ENCODE data around the gene MSI2.

Gene MSI2

DNA sequence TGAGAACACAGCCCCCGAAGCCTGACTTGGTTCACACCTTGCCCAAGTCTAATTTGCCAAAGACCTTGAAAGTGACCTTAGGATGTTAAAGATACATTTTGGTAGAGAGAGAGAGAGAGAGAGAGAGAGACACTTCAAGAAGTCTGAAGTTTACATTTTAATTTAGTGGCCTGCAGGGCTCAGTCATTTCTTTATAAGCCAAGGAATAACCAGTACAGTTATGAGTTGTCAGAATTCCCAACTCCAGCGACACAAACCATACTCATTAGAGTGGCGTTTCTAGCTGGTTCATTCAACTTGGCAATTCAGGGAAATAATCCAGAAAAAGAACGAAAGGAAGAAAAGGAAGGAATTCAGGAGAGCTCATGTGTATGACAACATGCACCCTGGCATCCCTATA is 284.7 kb downstream of the MSI2 start:
- H3K36me3 ChIP-seq (ENCODE audit: control insufficient read depth in 1 of 2, insufficient read depth in 2 of 2, low read length in 2 of 2): no peaks in the 10 kb centered on the region
- H3K9me3 ChIP-seq (ENCODE audit: control insufficient read depth in 1 of 2, low read length in 2 of 2): no peaks in the 10 kb centered on the region
- H3K27ac ChIP-seq (ENCODE audit: low read length): no peak overlapping the region
- H3K4me3 ChIP-seq (ENCODE audit: low read depth in 1 of 2, low read length in 2 of 2): no peak overlapping the region
- H3K27me3 ChIP-seq (ENCODE audit: low read depth, low read length): no peaks in the 10 kb centered on the region
- H3K4me1 ChIP-seq (ENCODE audit: control insufficient read depth in 1 of 2, insufficient read depth in 2 of 2, low read length in 2 of 2): peaks cover 0 to 36% of the 10 kb centered on the region in 2 donors

DNA sequence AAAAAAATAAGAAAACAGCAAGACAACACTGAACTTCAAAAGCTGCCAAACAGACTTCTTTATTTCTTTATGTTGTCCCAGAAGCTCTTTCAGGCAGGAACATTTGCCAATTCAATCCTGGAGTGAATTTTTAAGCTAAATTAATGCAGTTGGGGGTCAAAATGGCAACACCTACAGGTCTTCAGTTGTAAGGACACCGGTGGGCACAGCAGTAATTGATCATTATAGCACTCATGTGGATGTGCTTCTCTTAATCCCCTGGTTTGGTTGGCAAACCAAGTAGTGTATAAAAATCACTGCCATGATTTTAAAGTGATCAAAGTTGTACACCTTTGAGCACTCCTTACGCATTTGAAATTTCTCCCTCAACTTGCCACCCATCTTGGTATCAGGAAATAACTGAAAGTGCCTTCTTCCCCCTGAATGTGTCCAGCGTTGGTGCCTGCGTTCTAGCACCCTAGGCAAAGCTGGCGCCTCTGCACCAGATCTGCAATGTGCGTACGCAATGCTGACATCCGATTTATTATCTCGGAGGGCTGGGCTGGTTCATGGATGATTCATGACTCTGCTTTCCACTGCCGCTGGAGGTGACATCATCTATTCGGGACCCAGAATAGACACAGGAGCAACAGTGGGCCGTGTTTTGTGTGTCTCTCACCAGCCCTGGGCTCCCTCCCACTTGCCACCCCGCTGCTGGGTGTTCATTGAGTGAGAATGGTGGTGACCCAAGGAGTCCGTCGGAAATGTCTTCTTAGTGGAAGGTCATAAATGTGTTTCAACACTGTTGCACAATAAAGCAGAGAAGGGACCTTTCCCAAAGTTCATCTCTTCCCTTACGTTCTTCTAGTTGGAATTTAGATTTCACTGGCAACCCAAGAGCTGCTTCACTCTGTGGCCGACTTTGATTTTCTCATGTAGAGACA is 285.4 kb downstream of the MSI2 start:
- Histone ChIP-seq H3K4me3 (ENCODE audit: low read depth in 1 of 2, low read length in 2 of 2) (no peak overlapping the region), H3K9me3 (ENCODE audit: control insufficient read depth in 1 of 2, low read length in 2 of 2) (no peaks in the 10 kb centered on the region), H3K4me1 (ENCODE audit: control insufficient read depth in 1 of 2, insufficient read depth in 2 of 2, low read length in 2 of 2) (peaks cover 0 to 36% of the 10 kb centered on the region in 2 donors), H3K27me3 (ENCODE audit: low read depth, low read length) (no peaks in the 10 kb centered on the region), H3K36me3 (ENCODE audit: control insufficient read depth in 1 of 2, insufficient read depth in 2 of 2, low read length in 2 of 2) (no peaks in the 10 kb centered on the region), H3K27ac (ENCODE audit: low read length) (no peak overlapping the region)

- Histone ChIP-seq H3K9me3 (ENCODE audit: control insufficient read depth in 1 of 2, low read length in 2 of 2) (no peaks in the 10 kb centered on the region), H3K27ac (ENCODE audit: low read length) (no peak overlapping the region), H3K4me3 (ENCODE audit: low read depth in 1 of 2, low read length in 2 of 2) (no peak overlapping the region), H3K27me3 (ENCODE audit: low read depth, low read length) (no peaks in the 10 kb centered on the region), H3K4me1 (ENCODE audit: control insufficient read depth in 1 of 2, insufficient read depth in 2 of 2, low read length in 2 of 2) (peaks cover 0 to 36% of the 10 kb centered on the region in 2 donors), H3K36me3 (ENCODE audit: control insufficient read depth in 1 of 2, insufficient read depth in 2 of 2, low read length in 2 of 2) (no peaks in the 10 kb centered on the region)
Observed at GRCh38 chr17:57542510-57542909, 286.2 kb downstream of the MSI2 start.

- Histone ChIP-seq H3K4me1 (ENCODE audit: control insufficient read depth in 1 of 2, insufficient read depth in 2 of 2, low read length in 2 of 2) (peaks cover 0 to 30% of the 10 kb centered on the region in 2 donors), H3K9me3 (ENCODE audit: control insufficient read depth in 1 of 2, low read length in 2 of 2) (no peaks in the 10 kb centered on the region), H3K27me3 (ENCODE audit: low read depth, low read length) (no peaks in the 10 kb centered on the region), H3K36me3 (ENCODE audit: control insufficient read depth in 1 of 2, insufficient read depth in 2 of 2, low read length in 2 of 2) (no peaks in the 10 kb centered on the region), H3K4me3 (ENCODE audit: low read depth in 1 of 2, low read length in 2 of 2) (no peak overlapping the region), H3K27ac (ENCODE audit: low read length) (no peak overlapping the region)
Observed at GRCh38 chr17:57543230-57543629, 286.9 kb downstream of the MSI2 start.

DNA sequence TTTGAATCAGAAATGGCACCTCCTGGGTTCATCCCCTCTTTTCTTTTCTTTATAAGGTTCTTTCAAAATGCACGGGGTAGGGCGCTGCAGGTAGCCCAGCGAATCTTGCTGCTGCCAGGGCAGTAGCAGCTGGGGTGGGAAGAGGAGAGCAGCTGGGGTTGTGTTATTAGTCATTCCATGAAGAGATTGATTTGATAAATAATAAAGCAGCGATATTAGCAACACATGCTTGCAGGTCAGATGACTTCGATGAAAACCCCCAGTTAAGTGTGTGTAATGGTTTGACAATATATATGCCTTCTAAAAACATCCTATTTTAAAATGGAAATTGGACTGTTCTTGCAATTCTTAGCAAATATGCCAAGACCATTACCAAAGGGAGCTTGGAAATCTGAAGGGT is 288.1 kb downstream of the MSI2 start:
- Histone ChIP-seq H3K27me3 (ENCODE audit: low read depth, low read length) (no peaks in the 10 kb centered on the region), H3K4me1 (ENCODE audit: control insufficient read depth in 1 of 2, insufficient read depth in 2 of 2, low read length in 2 of 2) (peaks cover 0 to 23% of the 10 kb centered on the region in 2 donors), H3K27ac (ENCODE audit: low read length) (no peak overlapping the region), H3K9me3 (ENCODE audit: control insufficient read depth in 1 of 2, low read length in 2 of 2) (no peaks in the 10 kb centered on the region), H3K36me3 (ENCODE audit: control insufficient read depth in 1 of 2, insufficient read depth in 2 of 2, low read length in 2 of 2) (no peaks in the 10 kb centered on the region), H3K4me3 (ENCODE audit: low read depth in 1 of 2, low read length in 2 of 2) (no peak overlapping the region)

- Histone ChIP-seq H3K27me3 (ENCODE audit: low read depth, low read length) (no peaks in the 10 kb centered on the region), H3K36me3 (ENCODE audit: control insufficient read depth in 1 of 2, insufficient read depth in 2 of 2, low read length in 2 of 2) (no peaks in the 10 kb centered on the region), H3K27ac (ENCODE audit: low read length) (no peak overlapping the region), H3K4me3 (ENCODE audit: low read depth in 1 of 2, low read length in 2 of 2) (no peak overlapping the region), H3K4me1 (ENCODE audit: control insufficient read depth in 1 of 2, insufficient read depth in 2 of 2, low read length in 2 of 2) (peaks cover 0 to 18% of the 10 kb centered on the region in 2 donors), H3K9me3 (ENCODE audit: control insufficient read depth in 1 of 2, low read length in 2 of 2) (no peaks in the 10 kb centered on the region)
Observed at GRCh38 chr17:57544834-57545463, 288.6 kb downstream of the MSI2 start.

- peaks cover 0 to 16% of the 10 kb centered on the region in 2 donors for H3K4me1 ChIP-seq (ENCODE audit: control insufficient read depth in 1 of 2, insufficient read depth in 2 of 2, low read length in 2 of 2)
- H3K9me3 ChIP-seq (ENCODE audit: control insufficient read depth in 1 of 2, low read length in 2 of 2): no peaks in the 10 kb centered on the region
- H3K27me3 ChIP-seq (ENCODE audit: low read depth, low read length): no peaks in the 10 kb centered on the region
- H3K36me3 ChIP-seq (ENCODE audit: control insufficient read depth in 1 of 2, insufficient read depth in 2 of 2, low read length in 2 of 2): no peaks in the 10 kb centered on the region
- no peak overlapping the region for H3K27ac ChIP-seq (ENCODE audit: low read length)
- H3K4me3 ChIP-seq (ENCODE audit: low read depth in 1 of 2, low read length in 2 of 2): no peak overlapping the region
Observed at GRCh38 chr17:57545731-57546342, 289.5 kb downstream of the MSI2 start.

DNA sequence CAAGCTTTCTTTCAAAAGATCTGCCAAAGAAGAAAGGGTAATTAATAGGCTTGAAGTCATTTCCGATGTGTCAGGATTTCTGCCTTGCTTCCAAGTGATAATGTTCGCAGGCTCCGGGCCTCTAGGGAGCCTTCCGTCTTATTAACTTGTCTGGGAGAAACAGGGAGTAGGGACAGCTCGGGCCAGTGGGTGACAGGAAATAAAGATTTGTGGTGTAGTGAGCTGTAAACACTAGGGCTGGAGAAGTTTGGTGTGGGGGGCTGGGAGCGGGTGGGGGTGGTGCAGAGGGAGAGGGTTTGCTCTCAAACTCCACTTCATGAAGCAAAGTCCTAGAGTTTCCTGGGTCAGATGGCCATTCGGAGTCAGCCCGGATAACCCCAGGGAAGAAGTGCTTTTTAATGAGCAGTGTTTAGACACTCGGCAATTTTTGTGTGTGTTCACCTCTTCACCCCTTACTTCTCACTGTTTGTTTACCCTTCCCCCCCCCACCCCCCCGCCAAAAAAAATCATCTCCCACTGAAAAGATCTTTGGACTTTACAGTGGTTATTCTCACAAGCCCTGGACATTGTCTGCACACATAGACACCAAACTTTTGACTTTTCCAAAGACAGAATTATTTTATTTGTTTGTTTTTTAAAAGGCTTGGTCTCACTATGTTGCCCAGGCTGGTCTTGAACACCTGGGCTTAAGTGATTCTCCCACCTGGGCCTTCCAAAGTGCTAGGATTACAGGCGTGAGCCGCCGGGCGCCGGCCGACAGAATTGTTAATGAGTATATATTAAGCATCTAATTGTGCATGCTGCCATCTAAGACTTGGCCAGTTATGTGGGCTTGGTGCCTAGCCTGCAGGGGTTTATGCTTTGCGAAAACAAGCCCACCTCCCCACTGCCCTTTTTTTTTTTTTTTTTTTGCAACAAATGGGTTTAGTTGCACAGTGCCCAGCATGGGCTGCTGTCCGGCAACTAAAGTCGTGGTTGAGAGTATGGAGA is 292.4 kb downstream of the MSI2 start:
- Histone ChIP-seq H3K4me3 (ENCODE audit: low read depth in 1 of 2, low read length in 2 of 2) (no peak overlapping the region), H3K9me3 (ENCODE audit: control insufficient read depth in 1 of 2, low read length in 2 of 2) (no peaks in the 10 kb centered on the region), H3K27ac (ENCODE audit: low read length) (no peak overlapping the region), H3K27me3 (ENCODE audit: low read depth, low read length) (no peaks in the 10 kb centered on the region), H3K36me3 (ENCODE audit: control insufficient read depth in 1 of 2, insufficient read depth in 2 of 2, low read length in 2 of 2) (no peaks in the 10 kb centered on the region), H3K4me1 (ENCODE audit: control insufficient read depth in 1 of 2, insufficient read depth in 2 of 2, low read length in 2 of 2) (peaks cover 4 to 21% of the 10 kb centered on the region in 2 donors)

- Histone ChIP-seq H3K27ac (ENCODE audit: low read length) (no peak overlapping the region), H3K4me1 (ENCODE audit: control insufficient read depth in 1 of 2, insufficient read depth in 2 of 2, low read length in 2 of 2) (peaks cover 4 to 27% of the 10 kb centered on the region in 2 donors)
Observed at GRCh38 chr17:57549468-57549867, 293.1 kb downstream of the MSI2 start.

DNA sequence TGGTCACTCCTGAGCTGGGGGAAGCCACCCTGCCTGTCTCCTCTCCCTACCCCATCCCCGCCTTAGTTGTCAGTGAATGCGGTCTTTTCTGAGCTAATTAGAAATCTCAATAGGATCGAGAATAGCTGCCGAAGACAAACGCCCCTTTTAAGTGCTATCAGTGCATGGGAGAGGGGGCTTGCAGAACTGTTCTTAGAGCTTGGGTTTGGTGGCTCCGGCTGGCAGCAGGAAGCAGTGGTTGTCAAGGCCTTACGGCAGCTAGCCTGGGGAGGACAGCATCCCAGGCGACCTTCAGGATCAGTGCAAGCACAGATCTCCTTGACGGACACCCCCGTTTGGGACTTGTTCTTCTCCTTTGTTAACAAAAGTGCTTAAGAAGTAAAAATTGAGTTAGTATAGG is 293.7 kb downstream of the MSI2 start:
- Histone ChIP-seq H3K9me3 (ENCODE audit: control insufficient read depth in 1 of 2, low read length in 2 of 2) (no peaks in the 10 kb centered on the region), H3K4me3 (ENCODE audit: low read depth in 1 of 2, low read length in 2 of 2) (no peak overlapping the region), H3K36me3 (ENCODE audit: control insufficient read depth in 1 of 2, insufficient read depth in 2 of 2, low read length in 2 of 2) (no peaks in the 10 kb centered on the region), H3K27me3 (ENCODE audit: low read depth, low read length) (no peaks in the 10 kb centered on the region), H3K4me1 (ENCODE audit: control insufficient read depth in 1 of 2, insufficient read depth in 2 of 2, low read length in 2 of 2) (peaks cover 4 to 27% of the 10 kb centered on the region in 2 donors), H3K27ac (ENCODE audit: low read length) (no peak overlapping the region)

More at GRCh38 chr17:57549468-57549867, 293.1 kb downstream of the MSI2 start:
- Histone ChIP-seq H3K36me3 (ENCODE audit: control insufficient read depth in 1 of 2, insufficient read depth in 2 of 2, low read length in 2 of 2) (no peaks in the 10 kb centered on the region), H3K4me3 (ENCODE audit: low read depth in 1 of 2, low read length in 2 of 2) (no peak overlapping the region), H3K9me3 (ENCODE audit: control insufficient read depth in 1 of 2, low read length in 2 of 2) (no peaks in the 10 kb centered on the region), H3K27me3 (ENCODE audit: low read depth, low read length) (no peaks in the 10 kb centered on the region)

All from muscle layer of duodenum (tissue), 2 donors.